ENCODE data around the gene MAX. TPM values are rescaled to one million over a fixed set of nuclear protein-coding genes. Genes with fewer than 3 reads are reported as not detected.

Gene MAX
- total RNA-seq, 1 donor from 2014 or later, result 83.2 TPM

DNA sequence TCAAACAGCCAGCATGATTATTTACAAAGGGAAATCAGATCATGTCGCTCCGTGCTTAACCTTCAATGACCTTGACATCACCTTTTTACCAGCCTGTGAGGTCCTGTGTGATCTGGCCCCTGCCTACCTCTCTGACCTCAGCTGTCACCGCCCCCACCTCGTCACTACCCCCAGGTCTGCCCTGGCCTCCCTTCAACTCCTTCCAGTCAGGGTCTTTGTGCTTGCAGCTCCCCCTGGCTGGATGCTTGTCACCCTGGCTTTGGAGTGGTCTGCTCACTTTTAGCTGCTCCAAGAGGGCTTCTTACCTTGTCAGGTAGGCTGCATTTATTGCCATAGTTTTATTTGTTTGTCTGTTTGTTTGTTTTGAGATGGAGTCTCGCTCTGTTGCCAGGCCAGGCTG lies 8.2 kb upstream of the MAX start:
- Mint-ChIP-seq H3K27me3 (ENCODE audit: low read depth) (no peaks in the 10 kb centered on the region), H3K4me1 (no peaks in the 10 kb centered on the region), H3K27ac (no peak overlapping the region), H3K4me3 (no peak overlapping the region), H3K36me3 (no peaks in the 10 kb centered on the region), H3K9me3 (no peaks in the 10 kb centered on the region)
- TF ChIP-seq, protein P1, sequence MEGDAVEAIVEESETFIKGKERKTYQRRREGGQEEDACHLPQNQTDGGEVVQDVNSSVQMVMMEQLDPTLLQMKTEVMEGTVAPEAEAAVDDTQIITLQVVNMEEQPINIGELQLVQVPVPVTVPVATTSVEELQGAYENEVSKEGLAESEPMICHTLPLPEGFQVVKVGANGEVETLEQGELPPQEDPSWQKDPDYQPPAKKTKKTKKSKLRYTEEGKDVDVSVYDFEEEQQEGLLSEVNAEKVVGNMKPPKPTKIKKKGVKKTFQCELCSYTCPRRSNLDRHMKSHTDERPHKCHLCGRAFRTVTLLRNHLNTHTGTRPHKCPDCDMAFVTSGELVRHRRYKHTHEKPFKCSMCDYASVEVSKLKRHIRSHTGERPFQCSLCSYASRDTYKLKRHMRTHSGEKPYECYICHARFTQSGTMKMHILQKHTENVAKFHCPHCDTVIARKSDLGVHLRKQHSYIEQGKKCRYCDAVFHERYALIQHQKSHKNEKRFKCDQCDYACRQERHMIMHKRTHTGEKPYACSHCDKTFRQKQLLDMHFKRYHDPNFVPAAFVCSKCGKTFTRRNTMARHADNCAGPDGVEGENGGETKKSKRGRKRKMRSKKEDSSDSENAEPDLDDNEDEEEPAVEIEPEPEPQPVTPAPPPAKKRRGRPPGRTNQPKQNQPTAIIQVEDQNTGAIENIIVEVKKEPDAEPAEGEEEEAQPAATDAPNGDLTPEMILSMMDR (IDR thresholded peaks at IDR 0.05; ENCODE audit: unreplicated experiment), result no peak
- DNase-seq (ENCODE audit: low spot score in 2 of 2, unreplicated experiment in 2 of 2), result no peak

DNA sequence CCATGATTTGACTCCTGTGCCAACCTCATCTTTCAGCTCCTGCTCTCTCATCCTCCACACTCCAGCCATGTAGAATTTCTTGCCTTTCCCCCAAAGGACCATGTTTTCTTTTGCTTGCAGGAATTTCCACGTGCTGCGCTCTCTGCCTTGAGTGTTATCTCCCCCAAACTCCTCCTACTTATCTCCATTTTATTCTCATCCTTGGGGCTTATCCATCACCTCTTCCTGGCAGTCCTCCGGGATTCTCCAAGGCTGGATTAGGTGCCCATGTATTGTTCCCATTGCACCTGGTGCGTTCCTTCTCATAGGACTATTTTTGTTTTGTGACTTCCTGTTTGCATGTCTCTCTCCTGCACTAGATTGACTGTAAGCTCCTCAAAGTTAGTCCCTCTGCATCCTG lies 7.0 kb upstream of the MAX start:
- no peak for DNase-seq (ENCODE audit: low spot score in 2 of 2, unreplicated experiment in 2 of 2)
- TF ChIP-seq, protein P1 (IDR thresholded peaks at IDR 0.05; ENCODE audit: unreplicated experiment), result no peak
- Mint-ChIP-seq H3K27me3 (ENCODE audit: low read depth) (no peaks in the 10 kb centered on the region), H3K4me3 (no peak overlapping the region), H3K4me1 (no peaks in the 10 kb centered on the region), H3K9me3 (no peaks in the 10 kb centered on the region), H3K27ac (no peak overlapping the region), H3K36me3 (no peaks in the 10 kb centered on the region)

DNA sequence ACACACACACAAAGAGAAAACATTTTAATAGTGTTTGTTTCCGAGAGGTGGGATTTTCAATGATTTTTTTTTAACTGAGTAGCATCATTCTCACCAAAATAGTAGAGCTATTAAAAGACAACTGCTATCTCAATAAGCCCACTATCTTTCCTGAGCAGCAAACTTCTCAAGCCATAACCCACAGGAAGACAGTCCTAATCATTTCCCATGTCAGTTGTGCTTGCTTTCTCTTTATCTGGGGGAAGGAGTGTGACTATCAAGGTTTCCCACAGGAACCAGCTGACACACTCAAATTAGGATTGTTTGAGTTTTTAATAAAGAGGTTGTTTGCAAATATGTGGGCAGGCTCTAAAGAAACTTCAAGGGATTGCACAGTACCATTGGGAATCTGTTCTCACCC lies 4.9 kb upstream of the MAX start:
- DNase-seq (ENCODE audit: low spot score in 2 of 2, unreplicated experiment in 2 of 2), result no peak
- no peaks in the 10 kb centered on the region for H3K27me3 Mint-ChIP-seq (ENCODE audit: low read depth)
- no peak overlapping the region for H3K27ac Mint-ChIP-seq
- H3K4me1 Mint-ChIP-seq, result peaks cover 5% of the 10 kb centered on the region
- TF ChIP-seq, protein P1 (IDR thresholded peaks at IDR 0.05; ENCODE audit: unreplicated experiment), result no peak
- H3K4me3 Mint-ChIP-seq, result no peak overlapping the region
- H3K9me3 Mint-ChIP-seq, result no peaks in the 10 kb centered on the region
- no peaks in the 10 kb centered on the region for H3K36me3 Mint-ChIP-seq

DNA sequence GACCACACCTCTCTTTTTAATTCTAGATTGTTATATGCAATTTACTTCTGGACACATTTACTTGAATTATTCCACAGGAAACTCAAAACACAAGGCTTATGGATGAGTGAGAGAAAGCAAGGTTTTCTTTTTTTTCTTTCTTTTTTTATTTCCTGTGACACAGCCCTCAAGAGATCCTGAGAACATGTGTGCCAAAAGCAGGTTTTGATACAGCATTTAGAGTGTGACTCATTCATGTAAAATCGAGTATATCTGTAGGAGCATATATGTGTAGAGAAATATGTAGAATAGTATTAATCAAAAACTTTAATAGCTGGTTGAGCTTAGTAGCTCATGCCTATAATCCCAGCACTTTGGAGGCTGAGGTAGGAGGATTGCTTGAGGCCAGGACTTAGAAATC lies 4.4 kb upstream of the MAX start:
- H3K4me3 Mint-ChIP-seq, result no peak overlapping the region
- no peaks in the 10 kb centered on the region for H3K36me3 Mint-ChIP-seq
- no peak overlapping the region for H3K27ac Mint-ChIP-seq
- H3K4me1 Mint-ChIP-seq, result peaks cover 6% of the 10 kb centered on the region
- TF ChIP-seq, protein P1 (IDR thresholded peaks at IDR 0.05; ENCODE audit: unreplicated experiment), result no peak
- H3K9me3 Mint-ChIP-seq, result no peaks in the 10 kb centered on the region
- no peaks in the 10 kb centered on the region for H3K27me3 Mint-ChIP-seq (ENCODE audit: low read depth)
- no peak for DNase-seq (ENCODE audit: low spot score in 2 of 2, unreplicated experiment in 2 of 2)

DNA sequence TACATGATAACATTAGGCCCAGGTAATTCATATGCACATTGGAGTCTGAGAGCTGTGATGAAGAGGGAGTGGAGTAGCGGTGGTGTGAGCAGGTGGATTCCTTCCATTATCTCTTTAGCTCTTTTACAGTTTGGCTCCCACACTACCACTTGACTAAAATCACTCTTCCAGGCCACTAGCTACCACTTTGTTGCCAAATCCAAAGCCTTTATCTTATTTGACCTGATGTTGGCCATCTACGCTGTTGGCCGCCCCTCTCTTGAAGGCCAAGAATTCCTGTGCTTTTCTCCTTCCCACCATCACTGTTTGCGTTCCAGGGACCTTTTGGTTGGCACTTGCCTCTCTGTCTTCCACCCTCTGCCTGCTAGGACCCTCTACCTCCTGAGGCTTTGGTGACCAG lies 4.0 kb upstream of the MAX start:
- H3K4me1 Mint-ChIP-seq, result peaks cover 7% of the 10 kb centered on the region
- H3K27me3 Mint-ChIP-seq (ENCODE audit: low read depth), result no peaks in the 10 kb centered on the region
- no peaks in the 10 kb centered on the region for H3K36me3 Mint-ChIP-seq
- H3K4me3 Mint-ChIP-seq, result no peak overlapping the region
- TF ChIP-seq, protein P1 (IDR thresholded peaks at IDR 0.05; ENCODE audit: unreplicated experiment), result no peak
- no peak overlapping the region for H3K27ac Mint-ChIP-seq
- DNase-seq (ENCODE audit: low spot score in 2 of 2, unreplicated experiment in 2 of 2), result no peak
- no peaks in the 10 kb centered on the region for H3K9me3 Mint-ChIP-seq

DNA sequence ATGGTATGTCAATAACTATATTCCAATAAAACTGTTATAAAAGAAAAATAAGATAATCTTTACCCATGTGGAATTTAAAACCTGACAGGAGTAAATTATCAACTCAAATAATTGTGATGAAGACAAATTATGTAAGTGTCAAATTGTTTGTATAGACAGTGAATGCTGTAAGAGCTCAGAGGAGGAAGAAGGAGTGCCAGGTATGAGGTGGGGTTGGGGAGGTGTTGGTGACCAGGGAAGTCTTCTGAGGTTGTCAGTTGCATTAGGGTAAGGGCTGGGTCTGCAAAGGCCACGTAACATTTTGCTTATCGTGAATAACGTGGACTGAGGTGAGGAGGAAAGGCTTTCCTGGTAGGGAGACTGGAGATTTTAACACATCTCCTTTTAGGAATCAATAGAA lies 2.5 kb upstream of the MAX start:
- TF ChIP-seq, protein P1 (IDR thresholded peaks at IDR 0.05; ENCODE audit: unreplicated experiment), result no peak
- DNase-seq (ENCODE audit: low spot score in 2 of 2, unreplicated experiment in 2 of 2), result no peak
- Mint-ChIP-seq H3K4me3 (no peak overlapping the region), H3K36me3 (peaks cover 3% of the 10 kb centered on the region), H3K9me3 (no peaks in the 10 kb centered on the region), H3K27ac (no peak overlapping the region), H3K27me3 (ENCODE audit: low read depth) (no peaks in the 10 kb centered on the region), H3K4me1 (peaks cover 16% of the 10 kb centered on the region)

Measured in mesothelial cell of epicardium (in vitro differentiated cells).